ENCODE measurements around the gene HEXD. TPM values are rescaled to one million over a fixed set of nuclear protein-coding genes. Genes with fewer than 3 reads are reported as not detected.

HEXD gene
- total RNA-seq, 4 donors from 2014 or later, result 47.0 to 160 (median 105) TPM

DNA sequence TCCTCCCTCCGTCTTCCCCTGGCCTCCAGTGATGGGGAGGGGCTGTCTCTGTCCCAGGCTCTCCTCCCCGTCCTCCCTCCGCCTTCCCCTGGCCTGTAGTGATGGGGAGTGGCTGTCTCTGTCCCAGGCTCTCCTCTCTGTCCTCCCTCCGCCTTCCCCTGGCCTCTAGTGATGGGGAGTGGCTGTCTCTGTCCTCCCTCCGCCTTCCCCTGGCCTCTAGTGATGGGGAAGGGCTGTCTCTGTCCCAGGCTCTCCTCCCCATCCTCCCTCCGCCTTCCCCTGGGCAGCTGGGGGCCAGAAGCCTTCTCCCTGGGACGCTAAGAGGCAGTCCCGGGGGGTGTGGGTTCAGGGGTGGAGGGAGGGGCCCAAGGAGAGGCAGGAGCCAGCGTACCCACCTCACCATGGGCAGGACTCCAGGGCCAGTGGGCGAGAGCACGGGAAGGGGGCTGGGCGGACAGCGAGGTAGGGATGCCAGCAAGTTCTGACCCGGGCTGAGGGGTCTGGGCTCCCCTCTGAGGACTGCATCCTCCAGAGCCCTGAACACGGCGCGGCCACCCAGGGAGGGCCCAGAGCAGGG lies 31.8 kb upstream of the HEXD start:
- TF ChIP-seq, protein P1, sequence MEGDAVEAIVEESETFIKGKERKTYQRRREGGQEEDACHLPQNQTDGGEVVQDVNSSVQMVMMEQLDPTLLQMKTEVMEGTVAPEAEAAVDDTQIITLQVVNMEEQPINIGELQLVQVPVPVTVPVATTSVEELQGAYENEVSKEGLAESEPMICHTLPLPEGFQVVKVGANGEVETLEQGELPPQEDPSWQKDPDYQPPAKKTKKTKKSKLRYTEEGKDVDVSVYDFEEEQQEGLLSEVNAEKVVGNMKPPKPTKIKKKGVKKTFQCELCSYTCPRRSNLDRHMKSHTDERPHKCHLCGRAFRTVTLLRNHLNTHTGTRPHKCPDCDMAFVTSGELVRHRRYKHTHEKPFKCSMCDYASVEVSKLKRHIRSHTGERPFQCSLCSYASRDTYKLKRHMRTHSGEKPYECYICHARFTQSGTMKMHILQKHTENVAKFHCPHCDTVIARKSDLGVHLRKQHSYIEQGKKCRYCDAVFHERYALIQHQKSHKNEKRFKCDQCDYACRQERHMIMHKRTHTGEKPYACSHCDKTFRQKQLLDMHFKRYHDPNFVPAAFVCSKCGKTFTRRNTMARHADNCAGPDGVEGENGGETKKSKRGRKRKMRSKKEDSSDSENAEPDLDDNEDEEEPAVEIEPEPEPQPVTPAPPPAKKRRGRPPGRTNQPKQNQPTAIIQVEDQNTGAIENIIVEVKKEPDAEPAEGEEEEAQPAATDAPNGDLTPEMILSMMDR (IDR thresholded peaks at IDR 0.05; ENCODE audit: low read depth), result no peak

DNA sequence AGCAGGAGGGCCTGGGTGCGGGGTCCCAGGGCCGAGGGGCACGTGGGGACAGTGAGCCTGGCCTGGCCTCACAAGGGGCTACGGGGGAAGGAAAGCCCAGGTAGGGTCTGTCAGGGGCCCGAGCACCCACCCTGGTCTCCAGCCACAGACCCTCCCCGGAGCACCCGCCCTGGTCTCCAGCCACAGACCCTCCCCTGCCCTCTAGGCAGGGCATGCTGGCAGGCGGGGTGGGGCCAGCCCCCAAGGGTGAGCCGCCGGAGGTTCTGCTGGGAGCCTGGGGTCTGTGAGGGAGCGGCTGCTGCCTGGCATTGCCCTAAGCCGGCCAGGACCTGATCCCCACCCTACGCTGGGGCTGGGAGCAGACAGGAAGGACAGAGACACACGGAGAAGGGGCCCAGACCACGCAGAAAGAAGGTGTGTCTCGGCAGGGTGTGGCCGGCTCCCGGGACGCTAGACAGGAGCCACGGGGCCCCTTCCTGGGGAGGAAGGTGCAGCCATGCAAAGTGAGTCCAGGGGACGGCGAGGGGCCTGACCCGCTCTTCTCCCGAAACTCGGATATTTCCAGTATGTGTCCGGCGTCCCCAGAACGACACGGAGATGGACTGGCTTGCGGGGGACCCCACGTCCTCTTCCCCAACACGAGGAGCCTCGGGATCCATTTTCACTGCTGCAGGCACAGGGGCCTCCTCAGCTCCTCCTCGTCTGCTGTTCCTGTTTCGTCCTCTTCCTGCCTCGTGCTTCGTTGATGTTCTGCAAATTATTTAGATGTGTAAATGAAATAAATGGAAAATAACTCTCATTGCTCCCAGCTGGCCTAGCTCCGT lies 31.1 kb upstream of the HEXD start:
- TF ChIP-seq, protein P1 (IDR thresholded peaks at IDR 0.05; ENCODE audit: low read depth), result no peak

DNA sequence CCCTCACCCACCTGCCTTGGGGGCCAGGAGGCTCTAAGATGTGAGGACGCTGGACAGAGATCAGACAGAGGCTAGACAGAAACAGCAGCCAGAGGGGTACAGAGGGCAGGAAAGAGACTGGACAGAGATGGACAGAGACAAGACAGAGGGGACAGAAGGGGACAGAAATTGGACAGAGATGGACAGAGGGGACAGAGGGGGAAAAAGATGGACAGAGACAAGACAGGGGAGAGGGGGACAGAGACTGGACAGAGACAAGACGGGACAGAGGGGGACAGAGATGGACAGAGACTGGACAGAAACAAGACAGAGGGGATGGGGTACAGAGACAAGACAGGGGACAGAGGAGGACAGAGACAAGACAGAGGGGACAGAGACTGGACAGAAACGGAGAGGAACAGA lies 30.4 kb upstream of the HEXD start:
- TF ChIP-seq, protein P1 (IDR thresholded peaks at IDR 0.05; ENCODE audit: low read depth), result no peak

DNA sequence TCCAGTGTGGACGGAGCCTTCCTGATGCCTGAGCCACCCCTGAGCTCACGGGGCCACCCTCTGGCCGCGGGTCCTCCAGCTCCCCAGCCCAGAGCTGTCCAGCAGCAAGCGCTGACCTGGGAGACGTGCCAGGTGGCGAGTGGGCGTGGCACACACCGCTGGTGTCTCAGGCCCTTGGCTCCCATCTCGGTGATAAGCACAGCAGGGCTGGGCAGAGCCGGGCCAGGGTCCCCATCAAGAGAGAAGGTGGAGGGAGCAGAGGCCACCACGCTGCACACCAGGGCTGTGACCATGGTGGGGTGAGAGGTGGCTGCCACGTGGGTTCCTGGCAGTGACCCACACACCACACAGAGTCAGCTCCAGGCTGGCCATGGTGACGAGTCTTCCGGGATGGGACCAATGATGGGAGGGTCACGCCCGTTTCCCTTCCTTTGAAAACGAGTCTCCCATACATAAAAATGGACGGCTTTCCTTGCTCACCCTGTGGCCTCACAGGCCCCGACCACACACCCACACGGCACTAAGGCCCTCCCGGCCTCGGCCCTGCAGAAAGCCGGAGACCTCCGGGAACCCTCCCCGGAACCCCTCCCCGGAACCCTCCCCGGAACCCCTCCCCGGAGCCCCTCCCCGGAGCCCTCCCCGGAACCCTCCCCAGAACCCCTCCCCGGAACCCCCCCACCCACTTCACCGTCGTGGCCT lies 29.8 kb upstream of the HEXD start:
- TF ChIP-seq, protein P1 (IDR thresholded peaks at IDR 0.05; ENCODE audit: low read depth), result no peak

DNA sequence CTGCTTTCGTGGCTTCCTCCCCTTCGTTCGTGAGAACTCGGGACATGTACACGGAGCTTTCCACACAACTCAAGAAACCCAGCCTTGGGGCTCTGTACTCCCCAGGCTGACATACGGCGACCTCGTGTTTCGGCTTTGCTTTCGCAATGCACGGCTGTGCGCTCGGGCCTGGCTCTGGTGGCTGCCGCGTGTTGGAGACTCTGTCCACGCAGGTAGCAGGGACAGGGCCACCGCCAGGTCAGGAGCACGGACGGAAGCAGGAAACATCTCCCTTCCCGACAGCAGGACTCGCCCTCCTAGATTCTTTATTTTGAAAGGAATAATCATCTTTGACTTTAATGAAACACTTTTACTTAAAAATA lies 29.2 kb upstream of the HEXD start:
- TF ChIP-seq, protein P1 (IDR thresholded peaks at IDR 0.05; ENCODE audit: low read depth), result no peak

DNA sequence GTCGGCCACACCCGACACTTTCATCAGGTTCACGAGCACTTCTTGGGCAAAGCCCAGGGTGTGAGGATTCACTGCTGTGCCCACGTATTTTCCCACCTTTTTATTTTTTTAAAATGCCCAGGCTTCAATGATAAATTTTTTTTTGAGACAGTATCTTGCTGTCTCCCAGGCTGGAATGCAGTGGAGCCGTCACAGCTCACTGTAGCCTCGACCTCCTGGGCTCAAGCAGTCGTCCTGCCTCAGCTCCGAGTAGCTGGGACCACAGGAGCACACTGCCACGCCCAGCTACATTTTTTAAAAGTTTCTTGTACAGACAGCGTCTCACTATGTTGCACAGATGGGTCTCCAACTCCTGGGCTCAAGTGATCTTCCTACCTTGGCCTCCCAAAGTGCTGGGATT lies 28.8 kb upstream of the HEXD start:
- TF ChIP-seq, protein P1 (IDR thresholded peaks at IDR 0.05; ENCODE audit: low read depth), result no peak

Measured in subcutaneous adipose tissue (tissue), 4 donors.